H1 (cell line): ENCODE measurements around the gene PARP15. TPM values are rescaled to one million over a fixed set of nuclear protein-coding genes. Genes with fewer than 3 reads are reported as not detected.

Experiments used
- GABPA ChIP-seq: IDR thresholded peaks from 2 replicates; pipeline ENCODE4 v1.6.1; 2011; ENCODE audit warnings: mild to moderate bottlenecking, low read length, moderate library complexity, borderline replicate concordance; ENCODE audit not compliant: insufficient read depth
- GTF2F1 ChIP-seq: IDR thresholded peaks from 2 replicates; pipeline ENCODE4 v1.6.1; 2012; ENCODE audit warnings: low read depth, low read length, improper control_type of control experiment, borderline replicate concordance
- MAFK ChIP-seq: IDR thresholded peaks from 2 replicates; pipeline ENCODE4 v1.6.1; 2012; ENCODE audit warnings: low read depth, mild to moderate bottlenecking, improper control_type of control experiment, low read length
- POLR2AphosphoS5 ChIP-seq: IDR thresholded peaks from 2 replicates; pipeline ENCODE4 v1.6.1; 2011; ENCODE audit warnings: low read depth, low read length
- RXRA ChIP-seq: IDR thresholded peaks from 2 replicates; pipeline ENCODE4 v1.6.1; 2011; ENCODE audit warnings: low read depth, mild to moderate bottlenecking, low read length, moderate library complexity; ENCODE audit not compliant: insufficient read depth
- TBP ChIP-seq: IDR thresholded peaks from 2 replicates; pipeline ENCODE4 v1.6.1; 2011; ENCODE audit warnings: low read depth, low read length, improper control_type of control experiment
- polyA plus RNA-seq, 7 experiments: library from polyadenylated mRNA; depleted of rRNA in 3 of 7; stranded (reverse) in 5 of 7; unstranded in 2 of 7; fragments of >200 nt in 5 of 7; fragments of 200-250 nt in 2 of 7; gene quantifications; 1 replicate in 5 of 7; 2 replicates in 1 of 7; 4 replicates in 1 of 7; pipeline versions ENCODE4 v1.2.1 to v1.2.3, GENCODE V29; 2011 to 2013; ENCODE audit warnings: missing spikeins in 2 of 7, mixed read lengths in 2 of 7
- total RNA-seq: library from RNA; stranded (reverse); fragmentation: NEBNext Ultra II Directional; extraction: Animal tissue kit (Norgen Biotek cat#: 25700); gene quantifications from 2 replicates; pipeline ENCODE4 v1.2.1, GENCODE V29; 2021

The PARP15 gene
- total and polyA plus RNA-seq, 2 of the 8 experiments (the other 6 are each of a cell fraction or from before 2014, with no cell fraction given), result 0.37 to 0.45 TPM

DNA sequence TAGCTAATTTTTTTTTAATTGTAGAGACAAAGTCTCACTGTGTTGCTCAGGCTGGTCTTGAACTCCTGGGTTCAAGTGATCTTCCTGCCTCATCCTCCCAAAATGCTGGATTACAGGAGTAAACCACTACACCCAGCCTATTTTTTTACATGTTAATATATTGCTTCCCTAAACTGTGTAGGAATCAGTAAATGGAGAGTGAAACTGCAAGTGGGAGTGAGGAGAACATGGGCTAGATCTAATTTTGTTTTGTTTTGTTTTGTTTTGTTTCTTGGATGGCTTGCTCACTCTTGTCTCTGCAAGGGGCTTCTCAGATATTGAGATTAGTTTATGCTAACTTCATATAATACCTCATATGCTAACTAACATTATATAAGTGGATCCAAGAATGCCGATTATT is 31.5 kb downstream of the PARP15 start (continued):
- TF ChIP-seq GABPA (no peak), RXRA (no peak), MAFK (no peak), POLR2AphosphoS5 (no peak), GTF2F1 (no peak), TBP (no peak)
